ENCODE measurements around the gene KANSL3. TPM values are rescaled to one million over a fixed set of nuclear protein-coding genes. Genes with fewer than 3 reads are reported as not detected.

KANSL3 gene
- total and polyA plus RNA-seq, 7 donors = 25.9 to 101 (median 50.3) TPM

DNA sequence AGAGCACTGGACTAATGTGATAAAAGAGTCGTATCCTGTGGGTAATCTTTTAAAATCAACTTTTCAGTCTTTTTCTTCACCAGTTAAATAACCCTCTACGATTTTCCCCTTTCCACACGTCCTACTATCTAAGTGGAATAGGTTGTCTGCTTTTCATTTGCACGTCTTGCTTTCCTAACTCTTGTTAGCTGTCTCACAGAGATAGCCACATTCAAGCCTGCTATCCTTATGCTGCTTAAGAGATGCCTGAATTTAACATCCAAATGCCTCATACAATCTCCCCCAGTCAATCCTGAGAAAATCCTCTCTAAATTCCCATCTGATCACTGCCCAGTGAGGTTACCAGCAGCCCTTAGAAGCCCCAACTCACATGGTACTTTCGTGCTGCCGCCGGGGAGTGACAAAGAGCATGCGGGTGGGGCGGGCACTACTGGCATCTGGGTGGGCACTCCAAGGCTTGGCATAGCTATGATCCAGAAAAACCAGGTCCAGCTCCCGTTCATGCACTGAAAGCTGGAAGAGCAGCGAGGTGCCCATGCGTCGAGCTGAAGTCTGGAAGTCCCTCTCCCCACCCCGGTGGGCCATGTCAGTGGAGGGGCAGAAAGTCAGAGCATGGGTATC lies 1.5 kb downstream of the KANSL3 start:
- ATAC-seq (peak in 1 of 4 donors; percentile 15), DNase-seq (no peak)
- Histone ChIP-seq H3K27me3 (ENCODE audit: insufficient read depth in 3 of 3, low read length in 2 of 3) (no peaks in the 10 kb centered on the region), H3K4me1 (peaks cover 49% of the 10 kb centered on the region), H3K27ac (peak overlapping the region; percentile 88), H3K9me3 (no peaks in the 10 kb centered on the region), H3K36me3 (ENCODE audit: insufficient read depth in 1 of 2, low read depth in 1 of 2) (peaks cover 0 to 32% of the 10 kb centered on the region in 2 donors), H3K4me3 (peak overlapping the region; percentile 73)
- intact Hi-C loops (cut with DNase I) = loop anchor here (5.0 to 10.0 kb wide), 5 partner anchors 34 to 128 kb away; partner anchors contain the start of genes CNNM4 (in 2 of the 2) and ARID5A (in 1 of the 2)
- WGBS, 3 donors = 20 to 33% (median 21%) methylated on average over 14 of the region's 14 CpGs
- TF ChIP-seq, protein P1, sequence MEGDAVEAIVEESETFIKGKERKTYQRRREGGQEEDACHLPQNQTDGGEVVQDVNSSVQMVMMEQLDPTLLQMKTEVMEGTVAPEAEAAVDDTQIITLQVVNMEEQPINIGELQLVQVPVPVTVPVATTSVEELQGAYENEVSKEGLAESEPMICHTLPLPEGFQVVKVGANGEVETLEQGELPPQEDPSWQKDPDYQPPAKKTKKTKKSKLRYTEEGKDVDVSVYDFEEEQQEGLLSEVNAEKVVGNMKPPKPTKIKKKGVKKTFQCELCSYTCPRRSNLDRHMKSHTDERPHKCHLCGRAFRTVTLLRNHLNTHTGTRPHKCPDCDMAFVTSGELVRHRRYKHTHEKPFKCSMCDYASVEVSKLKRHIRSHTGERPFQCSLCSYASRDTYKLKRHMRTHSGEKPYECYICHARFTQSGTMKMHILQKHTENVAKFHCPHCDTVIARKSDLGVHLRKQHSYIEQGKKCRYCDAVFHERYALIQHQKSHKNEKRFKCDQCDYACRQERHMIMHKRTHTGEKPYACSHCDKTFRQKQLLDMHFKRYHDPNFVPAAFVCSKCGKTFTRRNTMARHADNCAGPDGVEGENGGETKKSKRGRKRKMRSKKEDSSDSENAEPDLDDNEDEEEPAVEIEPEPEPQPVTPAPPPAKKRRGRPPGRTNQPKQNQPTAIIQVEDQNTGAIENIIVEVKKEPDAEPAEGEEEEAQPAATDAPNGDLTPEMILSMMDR (IDR thresholded peaks at IDR 0.05) = no peak

DNA sequence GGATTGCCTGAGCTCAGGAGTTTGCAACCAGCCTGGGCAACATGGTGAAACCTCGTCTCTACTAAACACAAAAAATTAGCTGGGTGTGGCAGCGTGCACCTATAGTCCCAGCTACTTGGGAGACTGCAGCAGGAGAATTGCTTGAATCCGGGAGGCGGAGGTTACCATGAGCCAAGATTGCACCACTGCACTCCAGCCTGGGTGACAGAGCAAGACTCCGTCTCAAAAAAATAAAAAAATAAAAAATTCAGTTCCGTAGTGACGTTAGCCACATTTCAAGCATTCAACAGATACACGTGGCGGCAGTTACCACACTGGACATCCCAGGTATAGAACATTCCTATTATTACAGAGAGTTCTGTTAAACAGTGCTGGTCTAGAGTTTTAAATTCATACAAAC lies 4.5 kb downstream of the KANSL3 start:
- peak overlapping the region; percentile 38 for H3K27ac ChIP-seq
- DNase-seq = no peak
- TF ChIP-seq, protein P1 (IDR thresholded peaks at IDR 0.05) = no peak
- H3K9me3 ChIP-seq = no peaks in the 10 kb centered on the region
- H3K36me3 ChIP-seq (ENCODE audit: insufficient read depth in 1 of 2, low read depth in 1 of 2) = peaks cover 4 to 61% of the 10 kb centered on the region in 2 donors
- H3K4me1 ChIP-seq = peaks cover 70% of the 10 kb centered on the region
- no peak for ATAC-seq
- H3K27me3 ChIP-seq (ENCODE audit: insufficient read depth in 3 of 3, low read length in 2 of 3) = no peaks in the 10 kb centered on the region
- WGBS, 3 donors = 79 to 91% (median 79%) methylated on average over 9 of the region's 9 CpGs
- no peak overlapping the region for H3K4me3 ChIP-seq
- intact Hi-C loops (cut with DNase I) = loop anchor here in 1 of 2 donors (10.0 kb wide), 1 partner anchor 131 kb away; the partner anchor contains the start of gene CNNM4

DNA sequence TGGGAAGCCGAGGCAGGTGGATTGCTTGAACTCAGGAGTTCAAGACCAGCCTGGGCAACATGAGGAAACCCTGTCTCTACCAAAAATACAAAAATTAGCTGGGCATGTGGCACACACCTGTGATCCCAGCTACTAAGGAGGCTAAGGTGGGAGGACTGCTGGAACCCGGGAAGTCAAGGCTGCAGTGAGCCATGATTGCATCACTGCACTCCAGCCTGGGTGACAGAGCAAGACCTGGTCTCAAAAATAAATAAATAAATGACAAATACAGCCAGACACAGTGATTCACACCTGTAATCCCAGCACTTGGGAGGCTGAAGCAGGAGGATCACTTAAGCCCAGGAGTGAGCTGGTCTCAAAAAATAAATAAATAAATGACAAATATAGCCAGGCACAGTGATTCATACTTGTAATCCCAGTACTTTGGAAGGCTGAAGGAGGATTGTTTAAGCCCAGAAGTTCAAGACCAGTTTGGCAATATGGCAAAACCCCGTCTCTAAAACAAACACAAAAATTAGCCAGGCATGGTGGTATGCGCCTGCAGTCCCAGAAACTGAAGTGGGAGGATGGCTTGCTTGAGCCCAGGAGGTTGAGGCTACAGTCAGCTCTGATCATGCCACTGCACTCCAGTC lies 6.2 kb downstream of the KANSL3 start:
- ATAC-seq (peak; percentile 55 to 84 (median 76)), DNase-seq (no peak)
- H3K4me1 ChIP-seq = peaks cover 73% of the 10 kb centered on the region
- intact Hi-C loops (cut with DNase I) = loop anchor here in 1 of 2 donors (10.0 kb wide), 1 partner anchor 133 kb away; the partner anchor contains the start of gene CNNM4
- H3K27me3 ChIP-seq (ENCODE audit: insufficient read depth in 3 of 3, low read length in 2 of 3) = no peaks in the 10 kb centered on the region
- peak overlapping the region; percentile 58 for H3K27ac ChIP-seq
- no peaks in the 10 kb centered on the region for H3K9me3 ChIP-seq
- TF ChIP-seq, protein P1 (IDR thresholded peaks at IDR 0.05) = no peak
- 72 to 86% (median 75%) methylated on average over 4 of the region's 4 CpGs for WGBS, 3 donors
- H3K4me3 ChIP-seq = no peak overlapping the region
- peaks cover 7 to 78% of the 10 kb centered on the region in 2 donors for H3K36me3 ChIP-seq (ENCODE audit: insufficient read depth in 1 of 2, low read depth in 1 of 2)

DNA sequence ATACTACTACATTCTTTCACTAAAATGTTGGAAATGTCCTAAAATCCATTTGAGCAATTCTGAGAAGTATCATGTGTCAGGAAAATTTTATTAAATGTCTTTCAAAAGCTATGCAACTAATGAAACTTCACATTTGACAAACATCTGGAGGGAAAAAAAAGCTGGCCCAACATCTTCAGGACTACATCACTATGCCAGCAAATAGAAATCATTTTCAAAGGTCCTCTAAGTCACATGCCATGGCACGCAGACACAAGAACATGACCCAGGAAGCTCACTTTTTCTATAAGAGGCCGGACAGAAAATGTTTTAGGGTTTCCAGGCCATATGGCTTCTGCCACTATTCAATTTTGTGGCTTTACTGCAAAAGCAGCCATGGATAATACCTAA lies 11.6 kb downstream of the KANSL3 start:
- Histone ChIP-seq H3K27me3 (ENCODE audit: insufficient read depth in 3 of 3, low read length in 2 of 3) (no peaks in the 10 kb centered on the region), H3K9me3 (no peaks in the 10 kb centered on the region), H3K4me3 (no peak overlapping the region), H3K4me1 (peaks cover 55% of the 10 kb centered on the region), H3K27ac (peak overlapping the region; percentile 2), H3K36me3 (ENCODE audit: insufficient read depth in 1 of 2, low read depth in 1 of 2) (peaks cover 7 to 75% of the 10 kb centered on the region in 2 donors)
- intact Hi-C loops (cut with DNase I) = no loop called here
- WGBS, 3 donors = 23 to 52% (median 27%) methylated on average over 2 of the region's 2 CpGs
- no peak for DNase-seq
- ATAC-seq = no peak
- TF ChIP-seq, protein P1 (IDR thresholded peaks at IDR 0.05) = no peak
